Smooth muscle cell of the brain vasculature (primary cell): ENCODE results near the gene GULP1.
"Not testable (repeated sequence)": the region's sequence is repeated elsewhere in the genome, so short reads cannot be mapped to it uniquely, and the experiment has no call there.

ENCODE experiments used
- DNase-seq: peaks from one replicate; pipeline ENCODE4 v3.0.0-alpha.2; 2012; ENCODE audit warnings: low read depth, low spot score

GULP1 gene

DNA sequence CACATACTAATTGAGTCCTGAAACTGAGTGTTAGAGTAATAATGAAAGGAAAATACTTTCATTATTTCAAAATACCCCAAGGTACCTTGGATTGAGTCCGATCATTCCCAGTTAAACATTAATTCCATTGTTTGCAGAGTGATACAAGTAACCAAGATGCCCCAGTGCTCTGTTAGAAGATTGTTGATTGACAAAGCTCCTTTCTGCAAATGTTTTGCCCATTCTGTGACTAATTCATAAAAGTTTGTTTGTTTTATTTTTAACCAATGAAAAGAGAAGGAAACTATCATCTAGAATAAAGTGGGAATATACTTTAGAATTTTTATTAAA is 124.0 kb downstream of the GULP1 start:
- DNase-seq: no peak

DNA sequence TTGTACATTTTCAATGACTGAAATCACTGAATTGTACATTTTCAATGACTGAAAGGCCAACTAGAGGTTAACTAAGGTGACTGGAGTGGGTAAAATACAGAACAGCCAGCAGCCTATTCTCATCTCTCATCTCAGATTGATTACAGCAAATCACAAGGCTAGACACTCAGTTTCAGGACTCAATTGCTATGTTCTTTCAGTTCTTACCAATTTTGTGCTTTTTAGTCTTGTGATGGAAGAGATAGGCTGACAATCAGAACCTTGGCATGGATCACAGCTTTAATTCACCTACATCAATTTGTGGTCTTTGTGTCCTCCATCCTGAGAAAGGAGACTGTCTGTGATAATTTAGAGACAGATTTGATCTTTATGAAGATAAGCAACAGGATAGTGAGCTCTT is 124.7 kb downstream of the GULP1 start:
- DNase-seq: no peak

DNA sequence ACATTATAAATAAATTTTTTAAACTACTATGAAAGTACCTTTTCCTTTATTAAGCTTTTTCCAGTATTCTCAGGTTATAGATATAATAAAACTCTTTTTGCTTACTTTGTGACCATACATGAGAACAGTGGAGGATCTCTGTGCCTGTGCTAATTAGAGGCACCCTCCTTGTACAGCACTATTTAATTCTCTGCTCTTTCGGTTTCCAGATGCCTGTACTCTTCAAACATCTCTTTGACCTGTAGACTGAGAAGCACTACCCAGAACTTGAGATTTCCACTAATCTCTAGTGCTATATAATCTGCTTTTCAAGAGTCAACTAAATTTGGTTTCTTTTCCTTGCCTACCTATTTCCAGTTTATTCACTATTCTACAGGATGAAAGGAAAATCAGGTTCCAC is 131.1 kb downstream of the GULP1 start:
- no peak for DNase-seq

DNA sequence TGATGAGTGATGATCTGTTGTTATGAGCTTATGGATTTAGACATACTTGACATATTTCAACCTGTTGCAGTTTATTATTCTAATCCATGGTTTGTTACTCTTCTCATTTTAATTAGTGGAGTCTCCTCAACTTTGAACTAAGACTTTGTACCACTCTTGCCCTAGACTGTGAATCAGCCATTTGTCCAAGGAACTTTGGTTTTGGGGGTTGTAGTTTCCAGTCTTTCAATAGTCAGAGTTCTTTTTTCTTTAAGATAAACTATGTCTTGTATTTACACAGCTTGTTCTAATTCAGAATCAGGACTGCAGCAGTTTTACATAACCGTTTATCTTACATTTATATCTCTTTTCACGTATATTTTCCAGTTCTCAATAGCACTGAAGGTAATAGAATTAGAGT is 133.6 kb downstream of the GULP1 start:
- DNase-seq: peak; percentile 15

DNA sequence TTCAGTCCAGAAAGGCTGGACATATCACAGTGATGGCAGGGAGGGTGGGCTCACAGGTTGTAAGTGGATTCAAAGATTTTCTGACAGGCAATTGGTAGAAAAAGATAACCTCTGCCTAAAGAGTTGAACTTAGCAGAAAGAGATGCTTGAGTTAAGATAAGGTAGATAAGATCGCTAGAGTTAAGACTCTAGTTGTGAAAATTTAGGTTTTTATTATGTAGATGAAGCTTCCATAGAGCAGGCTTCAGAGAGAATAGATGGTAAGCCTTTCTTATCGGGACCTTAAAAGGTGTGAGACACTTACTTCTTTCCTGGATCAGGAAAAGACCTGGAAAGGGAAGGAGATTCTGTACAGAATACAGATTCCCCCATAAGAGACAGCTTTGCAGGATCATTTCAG is 134.4 kb downstream of the GULP1 start:
- no peak for DNase-seq

DNA sequence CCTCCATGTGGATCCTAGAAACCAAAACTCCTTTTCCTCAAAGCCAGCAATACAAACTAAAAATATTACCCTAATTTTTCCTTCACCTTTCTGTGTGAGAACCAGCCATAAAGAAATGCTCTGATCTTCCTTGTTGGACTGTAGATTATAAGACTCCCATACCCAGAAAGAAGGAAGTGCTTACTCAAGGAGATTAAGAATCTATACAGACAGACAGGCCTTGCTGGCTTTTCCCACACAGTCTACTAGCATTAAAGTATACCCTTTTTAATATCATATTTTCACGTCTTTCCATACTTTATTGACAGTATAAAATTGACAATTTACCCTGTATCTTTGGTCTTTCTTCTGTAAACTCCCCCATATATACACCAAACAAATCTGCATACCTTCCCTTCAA is 139.0 kb downstream of the GULP1 start:
- DNase-seq: no peak

DNA sequence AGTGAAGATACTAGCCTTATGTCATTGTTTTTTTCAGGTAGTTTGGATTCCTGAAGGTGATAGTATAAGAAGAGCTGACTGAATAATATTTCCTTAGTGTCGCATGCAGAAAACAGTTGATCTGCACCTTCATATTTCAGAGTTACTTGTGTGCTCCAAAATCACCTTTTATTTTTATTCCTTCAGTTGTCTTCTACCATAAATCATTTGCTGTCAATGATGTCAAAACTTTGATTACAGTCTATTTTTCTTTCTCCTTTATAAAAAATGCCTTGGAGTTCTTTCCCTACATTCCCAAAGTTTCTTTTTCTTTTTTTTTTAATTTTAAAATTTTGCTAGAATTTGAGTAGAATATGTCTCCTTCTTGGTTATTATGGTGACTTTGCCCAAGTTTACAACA is 142.3 kb downstream of the GULP1 start:
- DNase-seq: no peak

DNA sequence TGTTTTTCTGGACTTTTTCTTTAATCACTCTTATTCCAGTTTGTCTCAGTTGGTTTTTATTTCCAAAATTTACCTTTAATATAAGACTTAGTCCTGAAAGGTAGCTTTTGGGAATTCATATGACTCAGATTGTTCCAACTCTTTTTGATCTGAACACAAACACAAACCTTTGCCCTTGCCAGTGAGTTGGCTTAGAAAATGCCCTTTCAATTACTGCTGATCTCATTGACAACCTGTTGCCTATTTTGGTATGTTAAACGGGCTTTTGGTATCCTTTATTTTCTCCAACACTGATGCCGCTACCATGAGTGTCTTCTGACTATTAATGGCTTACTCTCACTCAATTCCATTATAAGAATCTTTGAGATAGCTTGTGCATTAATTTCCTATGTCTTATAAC is 143.4 kb downstream of the GULP1 start:
- DNase-seq: no peak

DNA sequence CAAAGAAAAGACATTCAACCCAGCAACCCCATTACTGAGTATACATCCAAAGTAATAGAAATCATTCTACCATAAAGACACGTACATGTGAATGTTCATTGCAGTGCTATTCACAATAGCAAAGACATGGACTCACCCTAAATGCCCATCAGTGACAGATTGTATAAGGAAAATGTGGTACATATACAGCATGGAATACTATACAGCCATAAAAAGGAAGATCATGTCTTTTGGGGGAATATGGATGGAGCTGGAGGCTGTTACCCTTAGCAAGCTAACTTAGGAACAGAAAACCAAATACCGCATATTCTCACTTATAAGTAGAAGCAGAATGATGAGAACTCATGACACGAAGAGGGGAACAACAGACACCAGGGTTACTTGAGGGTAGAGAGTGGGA is 145.9 kb downstream of the GULP1 start:
- DNase-seq: no peak

DNA sequence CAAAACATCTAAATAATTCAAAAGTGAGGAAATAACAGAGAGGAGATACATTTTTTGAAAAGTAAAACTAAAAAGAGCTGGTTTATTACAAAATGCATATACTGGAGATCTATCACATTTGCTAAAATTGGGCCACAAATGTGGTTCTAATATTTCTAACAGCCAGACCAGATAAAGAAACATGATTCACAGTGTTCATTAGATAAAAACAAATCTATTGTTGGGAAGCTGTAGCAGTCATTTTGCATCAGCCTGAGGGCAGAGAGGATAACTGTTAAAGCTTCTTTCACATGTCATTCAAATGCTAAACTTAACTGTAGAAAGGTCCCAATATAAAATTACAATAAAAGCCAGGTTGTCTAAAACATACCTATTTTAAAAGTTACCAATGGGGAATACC is 148.3 kb downstream of the GULP1 start:
- no peak for DNase-seq

DNA sequence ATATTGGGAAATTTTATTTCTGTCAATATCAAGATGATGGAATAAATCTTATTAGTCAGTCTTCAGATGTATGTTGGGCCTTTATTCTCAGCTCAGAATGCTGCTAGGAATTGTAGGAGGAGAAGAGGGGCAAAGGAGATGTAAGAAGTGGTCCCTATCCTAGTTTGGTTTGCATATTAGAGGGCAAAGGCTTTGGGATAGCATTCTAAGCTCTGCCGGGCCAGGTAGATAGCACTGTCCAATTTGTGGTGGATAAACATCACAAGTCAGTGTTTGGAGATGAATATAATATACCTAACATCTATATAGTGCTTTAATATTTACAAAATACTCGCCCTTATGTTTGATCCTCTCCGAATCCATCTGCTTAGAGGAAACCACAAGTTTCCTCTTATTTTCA is 149.2 kb downstream of the GULP1 start:
- DNase-seq: no peak

DNA sequence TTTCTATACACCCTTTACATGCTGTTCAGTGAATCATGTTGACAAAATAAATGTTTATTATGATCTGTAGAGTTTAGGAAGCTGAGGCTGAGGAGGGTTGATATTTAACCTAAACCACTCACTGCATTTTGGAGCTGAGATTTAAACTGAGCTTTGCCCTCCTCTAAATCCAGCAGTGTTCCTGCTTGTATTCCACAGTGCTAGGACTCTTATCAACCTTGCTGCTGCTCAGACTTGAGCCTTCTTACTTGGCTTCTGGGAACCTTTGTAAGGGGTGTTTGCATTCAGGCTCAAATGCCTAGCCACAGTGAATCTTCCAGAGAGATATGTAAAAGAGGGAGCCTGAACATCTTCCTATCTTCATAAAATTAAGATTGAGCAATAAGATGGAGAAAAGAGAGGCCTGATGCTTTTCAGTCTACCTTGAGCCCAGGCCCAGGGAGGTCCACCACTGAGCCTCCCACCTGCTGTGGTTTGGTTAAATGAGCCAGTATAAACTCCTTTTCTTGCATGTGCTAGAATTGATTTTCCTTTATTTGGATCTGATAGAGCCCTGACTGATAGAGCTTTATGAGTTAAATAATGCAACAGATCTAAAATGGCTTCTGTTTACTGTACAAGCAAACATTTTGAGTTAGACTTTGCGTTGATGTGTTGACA is 149.7 kb downstream of the GULP1 start:
- no peak for DNase-seq

DNA sequence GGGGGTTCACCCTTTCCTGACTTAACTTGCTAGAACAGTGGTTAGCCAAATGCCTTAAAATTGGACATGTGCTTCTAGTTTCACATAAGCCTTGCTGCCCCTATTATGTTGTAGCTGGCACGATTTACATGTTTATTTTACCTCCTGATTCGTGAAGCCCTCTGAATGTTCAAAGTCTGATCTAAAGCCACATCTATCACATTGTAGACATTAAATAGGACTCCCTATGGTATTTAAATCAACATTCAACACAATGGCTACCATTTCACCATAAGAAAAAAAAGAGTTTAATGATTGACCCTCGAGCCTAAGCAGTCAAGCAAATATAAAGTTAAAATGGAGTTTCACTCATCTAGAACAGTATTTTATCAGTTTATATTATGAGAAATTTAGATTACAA is 151.5 kb downstream of the GULP1 start:
- peak; percentile 74 for DNase-seq

DNA sequence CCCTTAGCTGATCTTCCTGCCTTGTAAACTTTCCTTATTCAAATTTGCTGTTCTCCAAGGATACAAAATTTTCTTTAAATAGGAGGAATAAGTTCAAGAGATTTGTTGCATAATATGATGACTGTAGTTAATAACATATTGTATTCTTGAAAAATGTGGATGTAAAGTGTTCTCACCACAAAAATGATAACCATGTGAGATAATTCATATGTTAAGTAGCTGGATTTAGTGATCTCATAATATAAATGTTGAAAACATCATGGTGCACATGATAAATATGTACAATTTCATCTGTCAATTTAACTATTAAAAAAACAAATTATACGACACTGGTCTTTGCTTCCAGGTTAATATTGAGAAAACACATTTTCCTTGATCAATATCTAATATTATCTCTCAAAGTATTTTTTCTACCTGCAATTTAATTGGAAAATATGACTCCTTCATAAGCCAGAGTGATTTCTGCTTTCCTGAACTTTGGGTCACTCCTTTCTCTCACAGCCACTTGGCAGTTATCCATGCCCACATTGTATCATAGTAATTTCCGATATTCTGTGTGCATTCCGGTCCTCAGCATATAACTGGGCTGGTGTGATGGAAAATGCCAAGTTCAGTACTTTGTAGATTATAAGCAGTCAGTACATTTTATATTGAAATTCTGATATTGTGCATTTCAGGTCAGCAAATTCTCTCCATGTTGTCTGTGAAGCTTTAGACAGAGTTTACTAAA is 152.6 kb downstream of the GULP1 start:
- DNase-seq: no peak

DNA sequence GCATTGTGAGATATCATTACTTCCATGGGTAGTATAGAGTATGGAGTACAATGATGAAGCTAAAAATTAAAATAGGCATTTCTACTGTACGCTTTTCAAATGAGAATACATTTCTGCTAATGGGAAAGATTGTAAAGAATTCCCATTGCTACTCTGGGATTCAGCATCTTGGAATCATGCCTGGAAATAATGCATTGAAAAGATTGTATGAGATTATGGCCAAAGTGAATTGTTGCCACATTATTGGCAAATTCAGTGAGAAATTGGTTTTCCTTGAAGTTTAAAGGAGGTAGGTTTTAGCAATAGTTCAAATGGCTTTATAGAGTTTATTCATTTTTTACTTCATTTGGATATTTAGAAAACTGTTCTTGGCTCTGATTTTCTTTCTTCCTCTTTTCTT is 157.9 kb downstream of the GULP1 start:
- no peak for DNase-seq

DNA sequence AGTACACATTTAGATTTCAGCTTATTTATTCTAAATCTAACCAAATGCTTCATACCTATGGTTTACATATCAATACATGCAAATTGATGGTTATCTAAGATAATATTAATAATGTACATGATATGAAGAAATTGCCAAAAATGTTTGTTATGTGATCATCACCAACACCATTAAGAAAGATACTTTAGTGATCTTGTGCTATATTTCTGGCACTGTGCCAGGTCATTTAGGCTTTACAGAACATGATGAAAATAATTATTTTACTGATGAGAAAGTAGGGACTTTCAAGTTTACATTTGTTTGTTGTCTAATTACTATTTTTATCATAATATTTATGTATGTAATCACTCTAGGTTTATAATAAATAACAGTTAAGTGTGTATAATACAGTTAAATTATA is 158.3 kb downstream of the GULP1 start:
- DNase-seq: no peak

DNA sequence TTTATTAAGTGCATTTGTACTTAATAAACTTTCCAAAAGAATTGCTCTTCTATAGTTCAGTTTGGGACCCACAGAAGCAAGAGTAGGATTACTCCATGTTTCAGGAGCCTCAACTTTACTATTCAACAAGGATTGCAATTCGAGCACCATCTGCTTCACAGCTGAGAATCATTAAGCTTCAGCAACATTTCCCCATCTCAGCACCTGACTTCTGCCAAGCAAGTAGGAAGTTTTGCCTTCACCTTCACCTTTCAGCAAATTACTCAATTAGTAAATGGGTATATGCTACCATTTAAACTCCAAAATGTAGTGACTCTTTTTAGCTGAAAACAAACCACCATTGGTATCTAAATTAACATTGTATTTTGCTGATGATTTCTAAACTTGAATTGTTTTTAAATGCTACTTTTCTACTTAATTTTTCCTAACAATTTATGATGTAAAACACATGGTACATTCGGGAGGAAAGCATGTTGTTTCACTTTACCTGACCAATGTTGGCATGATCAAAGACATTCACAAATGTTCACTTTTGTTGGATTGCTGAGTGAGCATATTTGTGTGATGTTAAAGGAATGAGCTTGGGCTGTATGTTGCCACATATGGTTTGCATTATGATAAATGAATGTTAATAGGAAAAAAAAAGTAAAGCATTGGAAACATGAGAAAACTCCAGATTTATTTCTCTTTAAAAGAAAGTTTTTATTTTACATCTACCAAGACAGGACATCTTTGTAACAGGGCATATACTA is 159.2 kb downstream of the GULP1 start:
- no peak for DNase-seq

DNA sequence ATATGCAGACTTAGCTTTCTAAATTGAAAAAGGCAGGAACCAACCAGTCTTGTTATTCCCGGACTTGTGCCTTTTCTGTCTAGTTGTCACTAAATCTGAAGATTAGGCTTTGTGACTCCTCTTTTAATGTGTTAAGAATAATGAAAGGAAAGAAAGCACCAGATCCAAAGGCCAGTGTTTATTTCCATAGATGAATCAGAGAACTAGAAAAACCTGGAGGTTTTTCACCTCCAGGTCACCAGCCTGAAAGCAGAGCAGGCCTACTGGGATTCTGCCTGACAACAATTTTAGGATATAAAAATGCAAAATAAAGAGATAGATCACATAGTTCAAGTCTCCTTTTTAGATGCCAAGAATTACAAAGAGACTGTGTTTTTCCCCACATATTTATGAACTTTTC is 160.4 kb downstream of the GULP1 start:
- no peak for DNase-seq

DNA sequence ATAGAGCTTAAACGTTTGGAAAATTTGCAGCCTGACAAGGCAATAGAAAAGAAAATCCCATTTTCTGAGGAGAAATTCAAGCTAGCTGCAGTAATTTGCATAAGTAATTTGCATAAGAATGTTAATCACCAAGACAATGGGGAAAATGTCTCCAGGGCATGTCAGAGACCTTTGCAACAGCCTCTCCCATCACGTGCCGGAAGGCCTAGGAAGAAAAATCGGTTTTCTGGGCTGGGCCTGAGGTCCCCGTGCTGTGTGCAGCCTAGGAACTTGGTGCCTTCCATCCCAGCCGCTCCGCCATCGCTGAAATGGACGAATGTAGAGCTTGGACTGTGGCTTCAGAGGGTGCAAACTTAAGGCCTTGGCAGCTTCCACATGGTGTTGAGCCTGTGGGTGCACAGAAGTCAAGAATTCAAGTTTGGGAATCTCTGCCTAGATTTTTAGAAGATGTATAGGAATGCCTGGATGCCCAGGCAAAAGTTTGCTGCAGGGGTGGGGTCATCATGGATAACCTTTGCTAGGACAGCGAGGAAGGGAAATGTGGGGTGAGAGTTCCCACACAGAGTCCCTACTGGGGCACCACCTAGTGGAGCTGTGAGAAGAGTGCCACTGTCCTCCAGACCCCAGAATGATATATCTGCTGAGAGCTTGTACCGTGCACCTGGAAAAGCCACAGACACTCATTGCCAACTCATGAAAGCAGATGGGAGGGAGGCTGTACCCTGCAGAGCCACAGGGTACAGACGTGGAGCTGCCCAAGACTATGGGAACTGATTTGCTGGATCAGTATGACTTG is 164.6 kb downstream of the GULP1 start:
- DNase-seq: no peak

DNA sequence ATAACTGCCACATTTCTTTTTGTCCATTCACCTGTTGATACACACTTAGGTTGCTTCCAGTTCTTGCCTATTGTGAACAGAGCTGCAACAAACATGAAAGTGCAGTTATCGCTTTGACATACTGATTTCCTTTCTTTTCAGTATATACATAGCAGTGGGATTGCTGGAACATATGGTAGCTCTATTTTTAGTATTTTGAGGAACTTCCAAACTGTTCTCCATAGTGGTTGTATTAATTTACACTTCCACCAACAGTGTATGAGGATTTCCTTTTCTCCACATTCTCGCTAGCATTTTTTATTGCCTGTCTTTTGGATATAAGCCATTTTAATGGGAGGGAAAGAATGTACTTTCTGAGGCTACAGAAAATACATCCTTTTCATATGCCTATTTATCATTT is 167.4 kb downstream of the GULP1 start:
- no peak for DNase-seq

DNA sequence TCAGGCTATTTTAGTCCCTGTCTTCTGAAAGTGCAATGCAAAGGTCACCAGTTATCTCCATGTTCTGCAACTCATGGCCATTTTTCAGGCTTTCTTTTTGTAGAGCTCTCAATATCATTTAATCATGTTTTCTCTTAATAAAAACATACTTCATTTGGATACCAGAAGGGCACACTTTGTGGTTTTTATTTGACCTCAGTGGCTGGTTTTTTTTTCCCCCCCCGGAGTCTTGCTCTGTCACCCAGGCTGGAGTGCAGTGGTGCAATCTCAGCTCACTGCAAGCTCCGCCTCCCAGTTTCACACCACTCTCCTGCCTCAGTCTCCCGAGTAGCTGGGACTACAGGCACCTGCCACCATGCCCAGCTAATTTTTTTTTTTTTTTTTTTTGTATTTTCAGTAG is 174.4 kb downstream of the GULP1 start:
- DNase-seq: not testable (repeated sequence)

DNA sequence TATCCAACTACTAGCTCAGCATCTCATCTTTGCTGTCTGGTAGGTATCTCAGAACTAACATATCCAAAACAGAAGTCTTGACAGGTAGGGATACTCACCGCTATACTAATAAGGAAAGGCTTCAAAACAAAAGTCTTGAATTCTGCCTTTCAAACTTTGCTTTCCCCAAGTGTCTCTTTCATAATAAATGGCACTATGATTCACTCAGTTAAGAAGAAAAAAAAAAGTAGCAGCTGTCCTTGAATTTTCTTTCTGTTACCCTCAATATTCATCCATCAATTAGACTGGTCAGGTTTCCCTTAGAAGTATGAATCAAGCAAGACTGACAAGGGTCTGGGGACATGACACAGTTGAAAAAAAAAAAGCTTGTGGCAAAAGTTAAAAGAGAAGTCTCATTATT is 175.1 kb downstream of the GULP1 start:
- no peak for DNase-seq
